Measurements from ENCODE around the gene PRKCZ.
A peak's percentile ranks its signal among the peaks of the same experiment; 100 is the strongest.

The PRKCZ gene

GRCh38 chr1:2198571-2198970 lies 148.4 kb downstream of the PRKCZ start:
- no peak for ATAC-seq

GRCh38 chr1:2199042-2199810 lies 149.0 kb downstream of the PRKCZ start:
- ATAC-seq = peak; percentile 68 to 71

GRCh38 chr1:2200308-2200943 lies 150.2 kb downstream of the PRKCZ start:
- no peak for ATAC-seq

GRCh38 chr1:2201062-2201461 lies 150.9 kb downstream of the PRKCZ start:
- ATAC-seq = no peak

- no peak for ATAC-seq
Measured at GRCh38 chr1:2202008-2202575, 151.9 kb downstream of the PRKCZ start.

- ATAC-seq = no peak
Measured at GRCh38 chr1:2202843-2203601, 152.8 kb downstream of the PRKCZ start.

- ATAC-seq = no peak
Measured at GRCh38 chr1:2203671-2204414, 153.6 kb downstream of the PRKCZ start.

- ATAC-seq = peak; percentile 5 to 37
Measured at GRCh38 chr1:2204415-2205190, 154.4 kb downstream of the PRKCZ start.

- peak; percentile 76 to 79 for ATAC-seq
Measured at GRCh38 chr1:2205191-2205952, 155.2 kb downstream of the PRKCZ start.

- ATAC-seq = no peak
Measured at GRCh38 chr1:2206813-2207487, 156.7 kb downstream of the PRKCZ start.

- ATAC-seq = no peak
Measured at GRCh38 chr1:2208309-2209239, 158.4 kb downstream of the PRKCZ start.

GRCh38 chr1:2209400-2210083 lies 159.3 kb downstream of the PRKCZ start:
- ATAC-seq = no peak

GRCh38 chr1:2210084-2210653 lies 160.0 kb downstream of the PRKCZ start:
- no peak for ATAC-seq

- no peak for ATAC-seq
Measured at GRCh38 chr1:2210786-2211185, 160.6 kb downstream of the PRKCZ start.

- no peak for ATAC-seq
Measured at GRCh38 chr1:2212274-2212531, 162.0 kb downstream of the PRKCZ start.

GRCh38 chr1:2212532-2213491 lies 162.6 kb downstream of the PRKCZ start:
- peak; percentile 58 to 65 for ATAC-seq
